GM19193 (cell line): Measurements from ENCODE around the gene TEPSIN.

Experiments used
- POLR2A ChIP-seq: IDR thresholded peaks from 4 replicates; pipeline ENCODE4 v1.6.1; 2011; ENCODE audit not compliant: insufficient read depth, insufficient read length; ENCODE audit errors: extremely low read depth

The TEPSIN gene

DNA sequence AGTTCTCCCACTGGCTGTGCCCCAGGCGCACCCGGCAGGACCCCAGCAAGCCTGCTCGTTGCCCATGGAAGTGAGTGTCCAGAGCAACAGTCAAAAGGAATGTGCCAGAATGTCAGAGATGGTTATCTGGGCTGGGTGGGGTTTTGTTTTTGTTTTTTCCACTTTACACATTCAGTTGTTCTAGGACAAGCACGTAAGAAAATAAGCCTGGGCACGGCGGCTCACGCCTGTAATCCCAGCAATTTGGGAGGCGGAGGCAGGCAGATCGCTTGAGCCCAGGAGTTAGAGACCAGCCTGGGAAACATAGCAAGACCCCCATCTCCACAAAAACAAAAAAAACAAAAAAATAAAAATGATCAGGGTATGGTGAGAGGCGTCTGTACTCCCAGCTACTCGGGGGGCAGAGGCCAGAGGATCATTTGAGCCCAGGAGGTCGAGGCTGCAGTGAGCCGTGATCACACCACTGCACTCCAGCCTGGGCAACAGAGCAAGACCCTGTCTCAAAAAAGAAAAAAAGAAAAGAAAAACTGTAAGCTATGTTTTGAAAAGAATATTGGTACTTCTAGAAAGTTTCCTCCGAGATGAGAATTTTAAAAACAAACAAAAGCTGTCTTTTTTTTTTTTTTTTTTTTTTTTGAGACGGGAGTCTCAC, 8.6 kb upstream of the TEPSIN start:
- peak; percentile 6 for TF ChIP-seq POLR2A

DNA sequence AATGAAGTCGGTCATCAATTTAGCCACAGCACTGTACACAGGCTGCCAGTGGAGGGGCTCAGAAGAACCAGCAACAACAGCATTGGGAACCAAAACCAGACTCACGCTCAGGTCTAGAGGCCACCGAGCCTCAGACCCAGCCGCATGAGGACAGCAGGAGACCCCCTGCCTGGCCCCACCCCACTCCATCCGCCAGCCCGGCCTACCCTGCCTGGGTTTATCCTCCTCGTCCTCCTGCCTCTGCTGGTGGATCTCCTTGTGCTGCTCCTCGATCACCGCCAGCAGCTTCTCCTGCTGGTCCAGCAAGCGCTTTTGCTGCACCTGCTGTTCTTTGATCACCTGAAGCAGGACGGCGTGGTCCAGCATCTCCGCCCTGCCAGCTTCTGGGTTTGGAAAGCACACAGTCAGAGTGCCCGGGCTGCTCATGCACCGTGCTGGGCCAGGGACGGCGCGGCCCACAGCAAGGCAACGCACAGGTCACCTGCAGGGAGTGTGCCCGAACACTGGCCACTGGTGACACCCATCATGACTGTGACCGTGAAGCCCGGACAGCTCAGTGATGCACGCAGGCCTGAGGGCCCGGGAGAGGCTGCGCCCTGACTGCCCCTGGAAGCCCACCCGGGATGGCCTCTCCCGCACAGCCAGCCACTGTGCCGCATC, 8.0 kb upstream of the TEPSIN start:
- TF ChIP-seq POLR2A, result peak; percentile 20

DNA sequence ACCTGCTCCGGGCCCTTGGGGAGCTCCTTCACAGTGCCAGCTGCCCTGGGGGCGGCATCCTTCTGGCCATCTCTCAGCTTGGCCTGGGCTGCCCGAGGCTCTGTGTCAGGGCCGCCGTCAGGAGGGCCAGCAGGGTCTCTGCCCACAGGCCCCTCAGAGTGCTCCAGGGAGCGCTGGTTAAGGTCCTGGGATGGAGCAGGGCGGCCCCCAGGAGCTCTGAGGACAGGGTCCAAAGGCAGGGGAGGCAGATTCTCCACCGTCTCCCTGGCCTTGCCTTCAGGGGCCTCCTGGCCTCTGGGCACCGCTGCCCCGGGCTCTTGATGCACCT, 7.5 kb upstream of the TEPSIN start:
- TF ChIP-seq POLR2A, result no peak

DNA sequence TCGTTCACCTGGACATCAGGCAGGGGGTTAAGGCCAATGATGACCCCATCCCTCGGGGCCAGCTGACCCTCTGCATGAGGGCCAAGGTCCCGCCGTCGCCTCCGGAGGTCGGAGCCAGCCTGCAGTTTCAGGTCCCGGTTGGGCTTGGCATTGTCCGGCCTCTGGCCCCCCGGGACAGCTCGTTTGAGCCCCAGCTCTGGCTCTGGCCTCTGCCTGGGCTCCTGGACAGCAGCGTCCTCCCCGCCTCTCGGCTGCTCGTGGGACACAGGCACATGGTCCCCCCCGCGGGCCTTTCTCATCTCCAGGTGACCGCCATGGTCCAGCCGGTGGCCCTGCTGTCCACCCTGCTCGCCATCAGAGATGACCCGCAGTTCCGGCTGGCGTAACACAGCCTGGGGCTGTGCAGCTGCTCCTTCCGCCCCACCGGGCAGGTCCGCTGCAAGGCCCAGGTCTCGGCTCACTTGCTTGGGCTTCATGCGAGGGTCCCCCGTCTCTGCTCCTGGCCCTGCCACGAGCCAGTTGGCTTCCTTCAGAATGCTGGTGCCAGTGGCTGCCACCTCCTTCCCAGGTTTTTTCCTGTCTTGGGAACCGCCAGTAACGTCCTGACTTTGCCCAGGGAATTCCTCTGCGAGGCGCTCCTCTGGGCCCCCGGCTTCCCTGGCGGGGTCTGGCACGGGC, 6.9 kb upstream of the TEPSIN start:
- TF ChIP-seq POLR2A, result no peak

GRCh38 chr17:81245024-81245664, 6.3 kb upstream of the TEPSIN start:
- TF ChIP-seq POLR2A, result no peak

DNA sequence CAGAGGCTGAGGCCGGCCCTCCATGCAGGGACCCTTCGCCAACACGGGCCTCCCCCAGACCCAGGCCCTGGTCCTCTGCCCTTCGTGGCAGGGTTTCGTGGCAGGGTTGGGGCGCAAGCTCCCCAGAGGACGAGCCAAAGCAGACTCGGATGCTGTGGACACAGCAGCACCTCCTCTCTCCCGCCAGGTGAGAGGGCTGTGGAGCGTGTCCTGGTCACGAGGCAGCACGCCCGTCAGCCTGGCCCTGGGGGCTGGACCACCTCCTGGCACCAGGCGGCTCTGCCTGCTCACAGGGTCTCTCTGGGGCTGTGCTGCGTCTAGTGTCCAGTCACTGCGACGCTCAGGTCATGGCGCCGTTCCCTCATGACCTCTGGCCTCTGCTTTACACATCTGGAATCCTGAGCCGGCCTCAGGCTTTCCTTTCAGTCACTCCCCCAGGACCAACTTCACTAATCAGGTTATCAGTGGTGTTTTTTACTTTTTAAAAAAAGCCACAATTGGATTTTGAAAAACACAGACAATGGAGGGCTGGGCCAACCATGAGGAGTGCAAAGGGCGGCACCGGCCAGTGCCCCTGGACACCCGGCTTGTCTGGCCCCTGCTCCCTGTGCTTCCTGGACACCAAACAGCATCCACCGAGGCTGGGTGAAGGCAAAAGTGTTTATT, 5.6 kb upstream of the TEPSIN start:
- peak; percentile 31 for TF ChIP-seq POLR2A

DNA sequence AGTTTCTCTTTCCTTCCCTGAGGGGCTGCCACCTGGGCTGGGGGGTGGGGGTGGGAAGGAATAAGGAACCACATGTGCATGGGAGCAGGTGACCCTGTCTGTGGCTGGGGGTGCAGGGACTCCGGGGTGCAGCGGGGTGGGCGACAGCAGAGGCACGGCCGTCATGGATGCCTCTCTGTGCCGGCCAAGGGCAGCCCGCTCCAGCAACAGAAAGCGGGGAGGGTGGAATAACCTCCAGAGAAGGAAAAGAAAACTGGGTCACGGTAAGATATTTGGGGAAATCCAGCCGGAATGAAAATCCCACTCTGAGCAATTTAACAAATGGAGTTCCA, 4.4 kb upstream of the TEPSIN start:
- TF ChIP-seq POLR2A, result no peak

DNA sequence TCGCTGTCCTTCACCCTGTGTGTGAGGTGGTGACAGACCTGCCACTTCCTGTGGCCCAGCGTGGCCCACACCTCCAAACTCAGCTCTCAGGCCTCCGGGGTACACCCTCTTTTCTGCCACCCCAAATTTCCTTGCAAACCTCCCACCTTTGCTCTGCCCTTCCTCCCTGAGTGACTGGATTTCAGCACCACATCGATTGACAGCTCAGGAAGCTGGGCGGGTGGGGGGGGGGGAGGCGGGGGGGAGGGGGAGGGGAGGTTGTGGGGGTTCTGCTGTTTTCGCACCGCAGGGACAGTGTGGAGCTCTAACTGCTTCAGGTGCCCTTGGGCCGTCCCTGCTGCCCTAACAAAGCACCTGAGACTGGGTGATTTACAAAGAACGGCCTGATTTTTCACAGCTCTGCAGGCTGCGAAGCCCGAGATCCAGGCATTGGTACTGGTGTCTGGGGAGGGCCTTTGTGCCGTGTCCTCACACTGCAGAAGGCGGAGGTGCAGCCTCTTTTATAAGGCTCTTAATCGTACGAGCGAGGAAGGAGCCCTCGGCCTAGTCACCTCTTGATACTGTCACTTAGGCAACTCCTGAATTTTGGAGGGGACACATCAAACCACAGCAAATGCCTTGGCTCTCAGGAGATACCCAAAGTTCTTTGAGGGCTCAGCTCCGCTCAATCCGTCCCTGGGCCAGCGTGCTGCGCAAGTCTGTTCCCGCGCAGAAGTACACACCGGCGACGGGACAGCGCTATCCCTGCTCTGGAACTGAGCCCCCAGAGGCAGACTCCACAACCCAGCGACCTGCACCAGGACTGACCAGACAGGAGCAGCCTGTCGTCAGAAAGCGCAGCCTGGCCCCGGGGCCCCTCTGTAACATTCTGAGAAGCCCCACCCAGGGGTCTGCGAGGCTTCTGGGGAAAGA, 3.8 kb upstream of the TEPSIN start:
- no peak for TF ChIP-seq POLR2A

- TF ChIP-seq POLR2A, result peak; percentile 37
These were observed 3.0 kb upstream of the TEPSIN start for GRCh38 chr17:81241648-81242420.

DNA sequence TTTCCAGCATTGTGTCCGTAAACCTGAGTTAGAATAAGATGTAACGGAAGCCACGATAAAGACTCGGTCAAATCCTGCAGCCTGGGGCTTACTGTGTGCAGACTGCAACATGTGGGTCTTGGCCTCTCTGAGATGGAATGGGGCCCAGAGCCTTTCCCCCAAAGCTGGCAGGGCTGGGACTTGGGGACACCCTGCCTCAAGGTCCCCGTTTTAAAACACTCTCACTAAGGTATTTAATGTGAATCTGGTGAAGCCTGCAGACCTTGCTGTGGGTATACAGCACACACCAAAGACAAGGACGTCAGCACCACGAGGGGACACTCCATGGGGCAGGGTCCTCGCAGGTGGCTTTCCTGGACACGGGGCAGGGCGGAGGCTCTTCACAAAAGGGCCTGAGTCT, 2.3 kb upstream of the TEPSIN start:
- TF ChIP-seq POLR2A, result no peak

DNA sequence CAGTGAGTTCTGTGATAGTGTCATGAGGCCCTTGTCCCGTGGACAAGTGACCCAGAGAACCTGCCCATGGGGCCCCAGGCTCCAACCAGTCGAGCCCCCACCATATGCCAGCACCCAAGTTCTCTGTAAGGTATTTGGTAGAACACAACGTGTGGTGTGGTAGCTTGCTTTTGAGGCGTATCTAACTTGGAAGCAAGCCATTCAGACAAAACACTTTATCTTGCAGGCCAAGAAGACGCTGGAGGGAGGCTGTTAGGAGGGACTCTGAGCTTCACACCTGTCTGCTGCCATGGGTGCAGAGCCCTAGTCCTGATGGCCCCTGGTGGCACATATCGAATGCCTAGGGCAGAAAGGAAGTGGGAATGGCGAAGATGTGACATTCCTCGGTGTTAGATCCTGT, 1.9 kb upstream of the TEPSIN start:
- no peak for TF ChIP-seq POLR2A

DNA sequence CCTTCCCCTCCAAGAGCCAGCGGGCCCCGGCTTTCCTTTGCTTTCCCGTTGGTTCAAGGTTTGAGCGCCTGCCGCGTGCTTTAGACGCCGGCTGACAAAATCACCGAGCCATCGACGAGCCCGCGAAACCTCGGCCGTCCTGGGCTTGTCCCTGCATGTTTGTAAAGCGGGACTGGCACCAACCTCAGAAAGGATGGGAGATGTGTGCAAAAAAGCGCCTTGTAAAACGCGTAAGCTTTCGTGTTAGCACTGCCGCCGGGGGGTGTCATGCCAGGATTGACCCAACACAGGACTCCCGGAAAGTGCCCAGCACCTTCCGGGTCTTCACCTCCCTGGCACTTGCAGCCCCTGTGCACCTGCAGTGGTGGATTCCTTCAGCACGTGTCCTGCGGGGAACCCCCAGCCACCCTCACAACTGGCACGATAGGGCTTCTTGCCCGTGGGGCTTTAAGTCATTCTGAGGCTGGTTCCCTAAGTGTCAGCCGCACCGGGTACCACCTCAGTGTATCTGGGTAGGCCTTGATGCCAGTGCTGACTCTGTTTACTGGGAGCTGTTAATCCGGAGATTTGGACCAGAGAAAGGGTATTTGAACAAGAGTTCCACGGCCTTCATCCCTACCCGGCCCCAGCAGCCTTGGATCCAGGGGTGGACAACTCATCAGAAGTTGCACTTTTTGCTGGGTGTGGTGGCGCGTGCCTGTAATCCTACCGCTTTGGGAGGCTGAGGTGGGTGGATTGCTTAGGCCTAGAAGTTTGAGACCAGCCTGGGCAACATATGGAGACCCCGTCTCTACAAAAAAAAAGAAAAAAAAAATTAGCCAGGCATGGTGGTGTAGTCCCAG, 1.1 kb upstream of the TEPSIN start:
- peak; percentile 39 for TF ChIP-seq POLR2A

- no peak for TF ChIP-seq POLR2A
These were observed 403 bp downstream of the TEPSIN start for GRCh38 chr17:81238490-81238814.
